Stimulated activated naive CD8-positive, alpha-beta T cell treated with anti-CD3 and anti-CD28 coated beads, Interleukin-15, Interleukin-2, amounts not matched to agents 100 U/mL and 50 U/mL, for 24 hours (primary cell): ENCODE data around the gene RNH1.
"Not testable (repeated sequence)": the region's sequence is repeated elsewhere in the genome, so short reads cannot be mapped to it uniquely, and the experiment has no call there.

ENCODE experiments used
- ATAC-seq: fragments of 150-1000 bp; cut with Tn5 transposase; one replicate; pipeline ENCODE4 v1.10.0; 2021
- DNase-seq: peaks from one replicate; pipeline ENCODE4 v3.0.0; 2021

The RNH1 gene

DNA sequence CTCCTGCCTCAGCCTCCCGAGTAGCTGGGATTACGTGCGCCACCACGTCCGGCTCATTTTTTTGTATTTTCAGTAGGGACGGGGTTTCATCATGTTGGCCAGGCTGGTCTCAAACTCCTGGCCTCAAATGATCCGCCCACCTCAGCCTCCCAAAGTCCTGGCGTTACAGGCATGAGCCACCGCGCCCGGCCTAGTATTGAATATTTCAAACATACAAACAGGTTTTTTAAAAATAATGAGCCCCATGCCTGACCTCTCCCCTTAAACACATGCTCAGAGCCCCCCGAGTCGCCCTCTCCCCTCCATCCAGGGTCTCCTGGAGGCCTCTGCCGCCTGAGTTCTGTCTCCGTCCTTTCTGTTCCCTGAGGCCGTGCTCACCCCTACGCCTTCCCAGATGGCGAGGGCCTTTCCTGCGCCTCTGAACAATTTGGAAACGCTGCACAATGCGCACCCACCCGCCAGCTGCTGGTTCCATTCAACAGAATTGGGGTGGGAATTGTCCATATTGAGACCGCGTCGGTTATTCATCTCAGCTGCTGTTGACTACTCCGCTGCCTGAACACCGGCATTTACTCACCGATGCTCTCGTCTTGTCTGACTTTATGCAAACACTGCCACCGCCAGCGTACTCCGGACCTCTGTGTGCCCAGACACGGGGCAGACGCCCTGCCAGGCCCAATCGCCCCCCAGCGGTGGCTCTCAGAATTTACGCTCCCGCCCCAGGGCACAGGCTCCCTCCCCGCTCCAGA lies 13.6 kb upstream of the RNH1 start:
- ATAC-seq (no peak), DNase-seq (no peak)

GRCh38 chr11:518463-519202 lies 11.6 kb upstream of the RNH1 start:
- ATAC-seq (peak; percentile 96), DNase-seq (peak; percentile 91)

- not testable (repeated sequence) for ATAC-seq, DNase-seq
Measured at GRCh38 chr11:516918-517685, 10.1 kb upstream of the RNH1 start.

DNA sequence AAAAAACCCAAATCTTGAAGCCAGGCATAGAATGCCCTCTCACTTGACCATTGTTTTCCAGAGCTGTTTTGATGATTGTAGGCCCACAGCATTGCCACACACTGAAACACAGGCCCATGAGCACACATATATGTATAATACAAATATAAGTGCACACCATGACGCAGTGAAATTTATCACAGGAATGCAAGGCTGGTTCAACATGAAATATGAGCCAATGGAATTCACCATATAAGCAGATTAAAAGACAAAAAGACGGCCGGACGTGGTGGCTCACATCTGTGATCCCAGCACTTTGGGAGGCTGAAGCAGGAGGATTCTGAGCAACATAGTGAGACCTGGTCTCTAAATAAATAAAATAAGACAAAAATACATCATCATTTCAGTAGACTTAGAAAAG lies 9.4 kb upstream of the RNH1 start:
- DNase-seq (no peak), ATAC-seq (no peak)

DNA sequence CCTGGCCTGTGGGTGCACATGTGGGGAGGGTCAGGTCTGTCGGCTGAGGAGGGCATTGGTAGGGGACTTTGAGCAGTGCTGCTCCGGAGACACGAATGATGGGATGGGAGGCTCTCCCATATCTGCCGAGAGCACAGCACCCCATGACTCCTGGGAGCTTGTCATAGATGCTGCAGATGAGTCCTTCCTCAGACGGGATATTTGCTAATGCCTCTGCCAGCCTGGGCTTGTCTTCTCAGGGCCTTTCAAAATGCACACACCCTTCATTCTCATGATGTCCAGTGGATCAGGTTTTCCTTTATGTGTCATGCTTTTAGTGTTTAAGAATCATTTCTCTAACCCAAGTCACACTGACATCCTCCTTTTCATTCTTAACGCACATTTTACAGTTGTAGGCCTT lies 8.1 kb upstream of the RNH1 start:
- ATAC-seq: no peak
- DNase-seq: no peak

GRCh38 chr11:514606-515005 lies 7.6 kb upstream of the RNH1 start:
- ATAC-seq: no peak
- DNase-seq: no peak

GRCh38 chr11:512761-513595 lies 5.9 kb upstream of the RNH1 start:
- ATAC-seq: no peak
- DNase-seq: no peak

DNA sequence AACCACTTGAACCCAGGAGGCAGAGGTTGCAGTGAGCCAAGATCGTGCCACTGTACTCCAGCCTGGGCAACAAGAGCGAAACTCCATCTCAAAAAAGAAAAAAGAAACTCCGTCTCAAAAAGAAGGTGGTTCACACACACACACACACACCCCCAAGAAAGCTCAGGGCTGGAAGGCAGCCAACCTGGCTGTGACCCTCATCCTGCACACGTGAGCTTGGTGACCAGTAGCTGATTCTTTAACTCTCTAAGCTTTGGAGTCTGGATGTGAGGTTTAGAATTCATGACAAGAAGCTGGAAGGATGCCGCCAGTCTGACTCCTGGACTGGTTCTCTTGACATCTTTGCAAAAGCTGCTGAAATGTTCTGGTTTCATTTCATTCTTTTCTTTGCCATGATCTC lies 1.9 kb upstream of the RNH1 start:
- ATAC-seq (no peak), DNase-seq (no peak)

DNA sequence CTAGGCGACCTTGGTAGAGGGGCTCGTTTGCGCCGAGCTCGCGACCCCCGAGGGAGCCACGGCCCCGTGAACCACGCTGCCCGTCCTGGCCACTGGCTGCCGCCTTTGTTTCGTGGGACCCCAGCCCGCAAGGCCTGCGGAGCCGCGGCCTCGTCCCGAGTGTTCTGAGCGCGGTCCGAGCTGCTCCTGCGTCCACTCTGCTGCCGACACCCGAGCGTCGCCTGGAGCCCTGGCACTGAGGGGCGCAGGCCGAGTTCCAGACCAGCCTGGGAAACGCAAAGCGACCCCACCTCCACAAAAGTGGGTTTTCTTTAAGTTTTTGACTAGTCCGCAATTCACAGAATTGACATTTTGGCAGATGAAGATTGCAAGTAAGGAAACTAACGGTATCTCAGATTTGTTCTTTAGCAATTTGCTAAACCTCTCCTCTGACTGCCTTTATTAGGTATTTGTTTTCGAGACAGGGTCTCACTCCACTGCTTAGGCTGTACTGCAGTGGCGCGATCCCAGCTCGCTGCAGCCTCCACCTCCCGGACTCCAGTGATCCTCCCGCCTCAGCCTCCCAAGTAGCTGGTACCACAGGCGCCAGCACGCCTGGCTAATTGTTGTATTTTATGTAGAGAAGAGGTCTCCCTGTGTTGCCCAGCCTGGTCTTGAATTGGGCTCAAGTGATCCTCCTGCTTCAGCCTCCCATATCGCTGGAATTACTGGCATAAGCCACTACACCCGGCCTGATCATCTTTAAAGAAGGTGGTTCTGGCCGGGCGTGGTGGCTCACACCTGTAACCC lies 879 bp upstream of the RNH1 start:
- no peak for DNase-seq
- no peak for ATAC-seq

DNA sequence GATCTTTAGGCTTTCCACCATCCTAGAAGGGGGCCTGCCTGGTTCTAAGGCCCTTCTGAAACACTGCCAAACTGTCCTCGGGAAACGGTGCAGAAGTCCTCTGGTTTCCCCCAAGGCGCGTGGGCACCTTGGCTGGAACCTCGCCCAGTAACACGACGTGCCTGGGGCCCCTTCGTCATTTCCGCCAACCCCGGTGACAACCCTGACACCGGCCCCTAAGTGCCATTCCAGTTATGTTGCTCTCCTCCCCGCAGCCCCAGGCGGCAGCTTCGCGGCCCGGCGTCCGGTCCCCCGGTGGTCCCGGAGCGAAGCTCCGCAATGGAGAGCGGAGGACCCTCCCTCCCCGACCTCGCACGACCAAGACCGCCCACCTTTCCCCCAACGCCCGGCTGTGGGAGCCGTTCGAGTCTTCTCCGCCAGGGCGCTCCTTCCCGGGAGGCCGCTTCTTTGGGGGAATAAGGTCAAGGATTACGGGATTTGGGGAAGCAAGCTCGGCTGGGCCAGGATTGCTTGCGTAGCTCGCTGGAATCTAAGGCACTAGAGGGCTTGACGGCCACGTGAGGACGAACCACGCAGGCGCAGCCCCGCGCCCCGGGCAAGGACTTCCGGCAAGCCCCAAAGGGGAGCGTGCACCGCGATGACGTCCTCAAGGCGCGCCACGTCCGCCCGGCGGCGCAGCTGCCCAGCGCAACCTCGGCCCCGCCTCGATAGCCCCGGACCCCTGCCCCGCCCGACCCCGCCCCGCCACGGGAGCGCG lies 626 bp downstream of the RNH1 start:
- ATAC-seq (peak; percentile 78), DNase-seq (peak; percentile 99)

GRCh38 chr11:504994-505344 lies 2.1 kb downstream of the RNH1 start:
- ATAC-seq: no peak
- DNase-seq: no peak

- ATAC-seq: no peak
- peak; percentile 47 for DNase-seq
Measured at GRCh38 chr11:504053-504993, 2.7 kb downstream of the RNH1 start.

- DNase-seq (peak; percentile 40), ATAC-seq (no peak)
Measured at GRCh38 chr11:503179-503981, 3.7 kb downstream of the RNH1 start.

GRCh38 chr11:502288-503178 lies 4.5 kb downstream of the RNH1 start:
- DNase-seq (no peak), ATAC-seq (no peak)

DNA sequence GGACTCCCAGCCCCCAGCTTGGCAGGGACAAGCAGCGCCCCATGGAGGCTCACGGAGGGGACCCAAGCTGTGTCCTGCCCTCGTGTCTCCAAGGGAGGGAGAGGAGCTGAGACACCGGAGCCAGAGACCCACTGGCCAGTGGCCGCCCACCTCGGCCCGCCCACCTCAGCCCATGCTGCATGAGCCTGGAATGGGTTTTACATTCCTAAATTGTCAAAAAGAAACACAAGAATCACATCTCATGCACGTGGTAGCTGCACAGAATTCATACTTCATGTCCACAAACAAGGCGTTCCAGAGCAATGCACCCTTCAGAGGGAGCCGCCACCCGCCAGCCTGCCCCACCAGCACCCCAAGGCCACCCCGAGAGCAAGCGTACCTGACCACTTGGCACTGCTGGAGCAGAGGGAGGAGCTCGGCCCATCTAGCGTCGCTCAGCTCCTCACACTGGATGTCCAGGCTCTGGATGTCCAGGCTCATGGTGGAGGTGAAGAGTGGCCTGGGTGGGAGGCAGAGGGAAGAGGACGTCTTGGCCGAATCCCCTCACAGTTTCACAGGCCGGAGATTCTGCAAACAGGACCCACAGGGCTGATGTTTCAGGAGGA lies 5.3 kb downstream of the RNH1 start:
- DNase-seq: no peak
- no peak for ATAC-seq

DNA sequence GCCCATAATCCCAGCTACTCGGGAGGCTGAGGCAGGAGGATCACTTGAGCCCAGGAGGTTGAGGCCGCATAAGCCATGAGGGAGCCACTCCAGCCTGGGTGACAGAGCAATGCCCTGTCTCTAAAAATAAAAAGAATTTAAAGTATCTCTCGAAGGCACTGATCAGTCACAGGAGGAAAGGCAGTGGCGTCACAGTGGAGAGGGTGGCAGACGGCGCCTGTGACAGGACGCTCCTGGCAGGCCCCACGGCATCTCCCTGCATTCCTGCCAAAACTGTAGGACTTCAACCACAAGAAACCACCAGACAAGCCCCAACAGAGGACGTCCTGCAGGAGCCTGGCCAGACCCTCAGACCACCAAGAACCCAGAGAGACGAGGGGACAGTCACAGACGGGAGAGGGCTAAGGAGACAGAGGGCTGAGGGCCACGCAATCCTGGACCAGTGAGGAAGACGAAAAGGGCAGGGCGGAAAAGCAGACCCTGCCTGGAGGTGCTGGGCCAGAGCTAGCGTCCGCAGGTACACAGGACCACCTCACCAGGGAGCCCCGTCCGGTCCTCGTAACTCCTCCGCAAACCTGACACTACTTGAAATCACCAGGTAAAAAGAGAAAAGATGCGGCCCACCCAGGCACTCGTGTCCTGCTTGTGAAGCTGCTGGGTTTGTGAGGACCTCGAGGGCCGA lies 5.9 kb downstream of the RNH1 start:
- ATAC-seq (no peak), DNase-seq (no peak)
